GM23338 (cell line): Measurements from ENCODE around the gene SIX5. TPM values are rescaled to one million over a fixed set of nuclear protein-coding genes. Genes with fewer than 3 reads are reported as not detected.
A peak's percentile ranks its signal among the peaks of the same experiment; 100 is the strongest.

ENCODE experiments used
- ATAC-seq: fragments of 200-7000 bp; cut with Tn5 transposase; 3 replicates; pipeline ENCODE4 v1.9.1; 2020
- DNase-seq: peaks from one replicate; pipeline ENCODE4 v3.0.0-alpha.2; 2015; ENCODE audit warnings: low spot score
- H2AFZ ChIP-seq: fragments of 200-600 bp; sonication (generic); 2 replicates; pipeline ENCODE4 v1.8.0; 2016; ENCODE audit warnings: antibody characterized with exemption, mild to moderate bottlenecking, moderate library complexity
- H3F3A ChIP-seq: fragments of 200-600 bp; sonication (generic); replicated peaks from 2 replicates; pipeline ENCODE4 v1.8.0; 2017; ENCODE audit warnings: antibody characterized with exemption, mixed run types, low read depth
- H3K27ac ChIP-seq: fragments of 200-600 bp; sonication (generic); 2 replicates; pipeline ENCODE4 v1.6.1; 2016; ENCODE audit warnings: low read depth
- H3K27me3 ChIP-seq: fragments of 200-600 bp; sonication (generic); 2 replicates; pipeline ENCODE4 v1.8.0; 2016; ENCODE audit warnings: mild to moderate bottlenecking, mixed run types, moderate library complexity; ENCODE audit not compliant: insufficient read depth
- H3K36me3 ChIP-seq: fragments of 200-600 bp; sonication (generic); 2 replicates; pipeline ENCODE4 v1.8.0; 2016; ENCODE audit warnings: mild to moderate bottlenecking; ENCODE audit not compliant: insufficient read depth
- H3K4me1 ChIP-seq: fragments of 200-600 bp; sonication (generic); 2 replicates; pipeline ENCODE4 v1.8.0; 2016; ENCODE audit warnings: mild to moderate bottlenecking, moderate library complexity; ENCODE audit not compliant: insufficient read depth
- H3K4me2 ChIP-seq: fragments of 200-600 bp; sonication (generic); 2 replicates; pipeline ENCODE4 v1.7.1; 2017; ENCODE audit warnings: mixed run types
- H3K4me3 ChIP-seq: fragments of 200-600 bp; sonication (generic); 2 replicates; pipeline ENCODE4 v1.6.1; 2016; ENCODE audit warnings: mixed run types
- H3K79me2 ChIP-seq: fragments of 200-600 bp; sonication (generic); replicated peaks from 2 replicates; pipeline ENCODE4 v1.8.0; 2017; ENCODE audit warnings: mild to moderate bottlenecking; ENCODE audit not compliant: insufficient read depth
- H3K9me2 ChIP-seq: fragments of 200-600 bp; sonication (generic); 2 replicates; pipeline ENCODE4 v1.8.0; 2017; ENCODE audit not compliant: insufficient read depth
- H4K20me1 ChIP-seq: fragments of 200-600 bp; sonication (generic); replicated peaks from 2 replicates; pipeline ENCODE4 v1.8.0; 2017; ENCODE audit warnings: mild to moderate bottlenecking; ENCODE audit not compliant: insufficient read depth
- H3K27ac Mint-ChIP-seq: 2 replicates; pipeline ENCODE4 v1.8.0; 2020; ENCODE audit warnings: inconsistent platforms, mild to moderate bottlenecking, moderate library complexity, mixed read lengths
- H3K27me3 Mint-ChIP-seq: 3 replicates; pipeline ENCODE4 v1.8.0; 2022; ENCODE audit warnings: low read depth, mild to moderate bottlenecking, moderate library complexity, mixed read lengths, inconsistent platforms; ENCODE audit not compliant: insufficient read depth, poor library complexity
- H3K36me3 Mint-ChIP-seq: 3 replicates; pipeline ENCODE4 v1.8.0; 2021; ENCODE audit warnings: low read depth, mild to moderate bottlenecking, inconsistent platforms, moderate library complexity, mixed read lengths
- H3K4me1 Mint-ChIP-seq: 3 replicates; pipeline ENCODE4 v1.8.0; 2020; ENCODE audit warnings: mild to moderate bottlenecking, inconsistent platforms, mixed read lengths
- H3K4me3 Mint-ChIP-seq: 3 replicates; pipeline ENCODE4 v1.8.0; 2021; ENCODE audit warnings: moderate library complexity, mild to moderate bottlenecking, inconsistent platforms, mixed read lengths
- H3K9me3 Mint-ChIP-seq: 3 replicates; pipeline ENCODE4 v1.8.0; 2020; ENCODE audit warnings: moderate library complexity, mild to moderate bottlenecking, inconsistent platforms, mixed read lengths
- CREB1 ChIP-seq: fragments of 250-450 bp; sonication (Bioruptor Pico); IDR thresholded peaks from 2 replicates; pipeline ENCODE4 v1.5.0; 2020; ENCODE audit warnings: low read depth, mild to moderate bottlenecking, moderate library complexity
- EZH2 ChIP-seq: fragments of 200-600 bp; sonication (generic); IDR thresholded peaks from one replicate; pipeline ENCODE4 v1.8.0; 2017; ENCODE audit warnings: antibody characterized with exemption, mild to moderate bottlenecking, low read depth; ENCODE audit not compliant: unreplicated experiment
- EZH2phosphoT487 ChIP-seq: fragments of 200-600 bp; sonication (generic); IDR thresholded peaks from one replicate; pipeline ENCODE4 v1.8.1; 2018; ENCODE audit warnings: antibody characterized with exemption; ENCODE audit not compliant: unreplicated experiment
- JUNB ChIP-seq: IDR thresholded peaks from one replicate; pipeline ENCODE4 v1.6.1; 2016; ENCODE audit warnings: antibody characterized with exemption; ENCODE audit not compliant: unreplicated experiment
- NANOG ChIP-seq: IDR thresholded peaks from 2 replicates; pipeline ENCODE4 v1.6.1; 2016; ENCODE audit warnings: antibody characterized with exemption, borderline replicate concordance
- POLR2AphosphoS5 ChIP-seq: IDR thresholded peaks from 2 replicates; pipeline ENCODE4 v1.6.1; 2016; ENCODE audit warnings: antibody characterized with exemption, low read depth
- STAT1 ChIP-seq: IDR thresholded peaks from one replicate; pipeline ENCODE4 v1.6.1; 2016; ENCODE audit warnings: antibody characterized with exemption; ENCODE audit not compliant: unreplicated experiment
- ZNF114 ChIP-seq: fragments of 250-450 bp; sonication (Bioruptor Pico); IDR thresholded peaks from 2 replicates; pipeline ENCODE4 v1.5.0; 2020; ENCODE audit warnings: mild to moderate bottlenecking, moderate library complexity
- ZNF331 ChIP-seq: fragments of 250-450 bp; sonication (Bioruptor Pico); IDR thresholded peaks from 2 replicates; pipeline ENCODE4 v1.5.0; 2020; ENCODE audit warnings: low read depth, mild to moderate bottlenecking, moderate library complexity
- polyA plus RNA-seq: library from polyadenylated mRNA; unstranded; fragments of >200 nt; fragmentation: Nextera tagmentation; extraction: Ambion mirVana; gene quantifications from 2 replicates; pipeline ENCODE4 v1.2.1, GENCODE V29; 2016
- total RNA-seq: library from RNA; depleted of rRNA; stranded (reverse); fragments of >200 nt; shearing (Covaris generic); gene quantifications from 2 replicates; pipeline ENCODE4 v1.2.3, GENCODE V29; 2014
- TF ChIP-seq, protein P1 (sequence below), 2 experiments: fragments of 200-600 bp in 1 of 2; sonication (generic) in 1 of 2; conservative IDR thresholded peaks; 2 replicates each; pipeline versions ENCODE4 v1.5.1 to v1.6.1; 2016 to 2017; ENCODE audit warnings: antibody characterized with exemption in 2 of 2, low read depth in 2 of 2, mild to moderate bottlenecking in 2 of 2, moderate library complexity in 1 of 2
- TF ChIP-seq, protein P2 (sequence below): IDR thresholded peaks from one replicate; pipeline ENCODE4 v1.6.1; 2018; ENCODE audit warnings: antibody characterized with exemption; ENCODE audit not compliant: unreplicated experiment

SIX5 gene
- total and polyA plus RNA-seq, 2 experiments from 2014 or later: 10.1 to 22.6 TPM

DNA sequence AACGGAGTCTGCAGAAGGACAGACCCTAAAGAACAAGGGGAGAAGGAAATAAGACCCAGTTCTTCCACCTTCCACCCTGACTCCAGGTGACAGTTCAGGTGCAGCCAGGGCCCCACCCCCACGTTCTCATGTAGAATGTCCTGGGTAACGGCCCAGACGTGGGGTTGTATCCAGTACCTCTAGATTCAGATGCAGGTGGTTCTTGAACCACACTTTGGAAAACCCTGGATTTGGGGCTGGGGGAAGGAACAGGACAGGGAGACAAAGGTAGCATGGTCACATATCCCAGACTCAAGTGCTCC is 11.0 kb upstream of the SIX5 start (continued):
- TF ChIP-seq ZNF114 (CRISPR knock-in tag) (no peak), POLR2AphosphoS5 (no peak)
- TF ChIP-seq, protein P1, sequence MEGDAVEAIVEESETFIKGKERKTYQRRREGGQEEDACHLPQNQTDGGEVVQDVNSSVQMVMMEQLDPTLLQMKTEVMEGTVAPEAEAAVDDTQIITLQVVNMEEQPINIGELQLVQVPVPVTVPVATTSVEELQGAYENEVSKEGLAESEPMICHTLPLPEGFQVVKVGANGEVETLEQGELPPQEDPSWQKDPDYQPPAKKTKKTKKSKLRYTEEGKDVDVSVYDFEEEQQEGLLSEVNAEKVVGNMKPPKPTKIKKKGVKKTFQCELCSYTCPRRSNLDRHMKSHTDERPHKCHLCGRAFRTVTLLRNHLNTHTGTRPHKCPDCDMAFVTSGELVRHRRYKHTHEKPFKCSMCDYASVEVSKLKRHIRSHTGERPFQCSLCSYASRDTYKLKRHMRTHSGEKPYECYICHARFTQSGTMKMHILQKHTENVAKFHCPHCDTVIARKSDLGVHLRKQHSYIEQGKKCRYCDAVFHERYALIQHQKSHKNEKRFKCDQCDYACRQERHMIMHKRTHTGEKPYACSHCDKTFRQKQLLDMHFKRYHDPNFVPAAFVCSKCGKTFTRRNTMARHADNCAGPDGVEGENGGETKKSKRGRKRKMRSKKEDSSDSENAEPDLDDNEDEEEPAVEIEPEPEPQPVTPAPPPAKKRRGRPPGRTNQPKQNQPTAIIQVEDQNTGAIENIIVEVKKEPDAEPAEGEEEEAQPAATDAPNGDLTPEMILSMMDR (conservative IDR thresholded peaks at IDR 0.05; ENCODE audit: low read depth in 2 of 2): no peak

DNA sequence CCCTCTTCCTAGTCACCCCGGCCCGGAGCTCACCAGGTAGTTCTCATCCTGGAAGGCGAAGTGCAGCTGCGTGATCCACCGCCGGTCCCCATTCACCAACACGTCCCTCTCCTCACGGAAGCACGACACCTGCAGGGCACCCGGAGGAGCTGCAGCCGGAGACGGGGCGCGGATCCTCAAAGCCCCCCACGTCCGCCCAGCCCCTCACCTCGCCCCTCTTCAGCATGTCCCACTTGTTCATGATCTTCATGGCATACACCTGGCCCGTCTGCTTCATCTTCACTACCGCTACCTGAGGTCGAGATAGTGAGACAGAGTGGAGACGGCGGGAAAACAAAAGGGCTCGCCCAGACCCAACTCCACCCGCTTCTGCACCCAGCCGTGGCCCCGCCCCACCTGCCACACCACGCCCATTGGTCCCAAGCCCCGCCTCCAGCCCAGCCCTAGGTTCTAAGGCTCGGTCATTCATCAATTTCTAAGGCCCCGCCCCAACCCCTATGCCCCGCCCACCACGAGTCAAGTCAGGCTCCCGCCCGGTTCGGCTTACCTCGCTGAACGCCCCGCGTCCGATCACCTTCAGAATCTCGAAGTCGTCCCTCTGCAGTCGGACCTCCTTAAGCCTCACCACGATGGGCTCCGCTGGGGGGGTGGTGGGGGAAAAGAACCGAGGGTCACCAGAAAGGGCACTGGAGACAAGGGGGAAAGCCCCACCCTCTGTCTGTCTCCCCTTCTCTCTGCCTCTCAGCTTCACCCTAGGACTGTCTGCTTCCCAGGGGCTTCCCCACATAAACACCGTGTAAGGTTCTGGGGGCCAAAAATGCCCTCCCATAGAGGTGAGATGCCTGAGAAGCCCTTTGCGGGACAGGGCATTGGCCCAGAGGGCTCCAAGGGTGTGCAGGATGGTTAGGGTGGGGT is 10.4 kb upstream of the SIX5 start:
- H3K4me3 ChIP-seq: peak overlapping the region; percentile 70
- H3K27me3 Mint-ChIP-seq: peaks cover 42% of the 10 kb centered on the region
- peaks cover 16% of the 10 kb centered on the region; the same call in 1 of the 2 replicates for H3F3A ChIP-seq
- no peaks in the 10 kb centered on the region for H3K36me3 ChIP-seq
- no peaks in the 10 kb centered on the region for H3K79me2 ChIP-seq
- H4K20me1 ChIP-seq: peaks cover 7% of the 10 kb centered on the region
- H3K27me3 ChIP-seq: peaks cover 8% of the 10 kb centered on the region
- H3K9me3 Mint-ChIP-seq: no peaks in the 10 kb centered on the region; the same call in 2 of the 3 replicates
- no peak overlapping the region; the same call in 1 of the 2 replicates for H3K27ac Mint-ChIP-seq
- H3K4me3 Mint-ChIP-seq: peak overlapping the region; percentile 68
- peak overlapping the region; percentile 88 for H3K4me2 ChIP-seq
- peaks cover 38% of the 10 kb centered on the region for H3K4me1 Mint-ChIP-seq
- no peak overlapping the region for H3K27ac ChIP-seq
- DNase-seq (peak; percentile 97), ATAC-seq (peak; percentile 47)
- peaks cover 33% of the 10 kb centered on the region for H3K4me1 ChIP-seq
- peaks cover 34% of the 10 kb centered on the region for H3K36me3 Mint-ChIP-seq
- no peaks in the 10 kb centered on the region for H3K9me2 ChIP-seq
- 0 out of 2 replicates have a peak overlapping the region, but pooled peaks have one; percentile 69 for H2AFZ ChIP-seq
- no peak for TF ChIP-seq STAT1
- TF ChIP-seq NANOG: no peak
- no peak for TF ChIP-seq ZNF114 (CRISPR knock-in tag)
- TF ChIP-seq, protein P1 (conservative IDR thresholded peaks at IDR 0.05; ENCODE audit: low read depth in 2 of 2): peak; percentile 83 to 84
- TF ChIP-seq POLR2AphosphoS5: peak; percentile 30; the same call in 1 of the 2 replicates
- TF ChIP-seq EZH2phosphoT487: no peak
- TF ChIP-seq EZH2: no peak
- TF ChIP-seq, protein P2, sequence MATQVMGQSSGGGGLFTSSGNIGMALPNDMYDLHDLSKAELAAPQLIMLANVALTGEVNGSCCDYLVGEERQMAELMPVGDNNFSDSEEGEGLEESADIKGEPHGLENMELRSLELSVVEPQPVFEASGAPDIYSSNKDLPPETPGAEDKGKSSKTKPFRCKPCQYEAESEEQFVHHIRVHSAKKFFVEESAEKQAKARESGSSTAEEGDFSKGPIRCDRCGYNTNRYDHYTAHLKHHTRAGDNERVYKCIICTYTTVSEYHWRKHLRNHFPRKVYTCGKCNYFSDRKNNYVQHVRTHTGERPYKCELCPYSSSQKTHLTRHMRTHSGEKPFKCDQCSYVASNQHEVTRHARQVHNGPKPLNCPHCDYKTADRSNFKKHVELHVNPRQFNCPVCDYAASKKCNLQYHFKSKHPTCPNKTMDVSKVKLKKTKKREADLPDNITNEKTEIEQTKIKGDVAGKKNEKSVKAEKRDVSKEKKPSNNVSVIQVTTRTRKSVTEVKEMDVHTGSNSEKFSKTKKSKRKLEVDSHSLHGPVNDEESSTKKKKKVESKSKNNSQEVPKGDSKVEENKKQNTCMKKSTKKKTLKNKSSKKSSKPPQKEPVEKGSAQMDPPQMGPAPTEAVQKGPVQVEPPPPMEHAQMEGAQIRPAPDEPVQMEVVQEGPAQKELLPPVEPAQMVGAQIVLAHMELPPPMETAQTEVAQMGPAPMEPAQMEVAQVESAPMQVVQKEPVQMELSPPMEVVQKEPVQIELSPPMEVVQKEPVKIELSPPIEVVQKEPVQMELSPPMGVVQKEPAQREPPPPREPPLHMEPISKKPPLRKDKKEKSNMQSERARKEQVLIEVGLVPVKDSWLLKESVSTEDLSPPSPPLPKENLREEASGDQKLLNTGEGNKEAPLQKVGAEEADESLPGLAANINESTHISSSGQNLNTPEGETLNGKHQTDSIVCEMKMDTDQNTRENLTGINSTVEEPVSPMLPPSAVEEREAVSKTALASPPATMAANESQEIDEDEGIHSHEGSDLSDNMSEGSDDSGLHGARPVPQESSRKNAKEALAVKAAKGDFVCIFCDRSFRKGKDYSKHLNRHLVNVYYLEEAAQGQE: no peak
- TF ChIP-seq CREB1 (CRISPR knock-in tag): no peak
- no peak for TF ChIP-seq JUNB
- TF ChIP-seq ZNF331 (CRISPR knock-in tag): no peak
